Heart left ventricle (tissue), 16 donors: ENCODE measurements around the gene LCLAT1. TPM values are rescaled to one million over a fixed set of nuclear protein-coding genes. Genes with fewer than 3 reads are reported as not detected.
"Not testable (repeated sequence)": the region's sequence is repeated elsewhere in the genome, so short reads cannot be mapped to it uniquely, and the experiment has no call there.

ENCODE experiments used
- ATAC-seq, 4 donors: fragments of 200-7000 bp; cut with Tn5 transposase; one replicate each; pipeline ENCODE4 v1.9.1; 2020 to 2022; ENCODE audit warnings: moderate library complexity in 4 of 4, mild to moderate bottlenecking in 3 of 4, moderate number of reproducible peaks in 1 of 4
- DNase-seq, 5 donors: peaks; one replicate each; pipeline ENCODE4 v3.0.0-alpha.2; 2020
- H3K27ac ChIP-seq, 12 donors: fragments of 200-600 bp; sonication (generic) in 4 of 12; one replicate each; pipeline versions ENCODE4 v1.5.0 to v1.8.0; 2016 to 2022; ENCODE audit warnings: mild to moderate bottlenecking in 2 of 12
- H3K27me3 ChIP-seq, 9 donors: fragments of 200-600 bp; sonication (generic) in 2 of 9; one replicate each; pipeline versions ENCODE4 v1.5.1 to v1.8.0; 2016 to 2022; ENCODE audit warnings: mild to moderate bottlenecking in 3 of 9
- H3K36me3 ChIP-seq, 9 donors: fragments of 200-600 bp; sonication (generic) in 2 of 9; one replicate each; pipeline versions ENCODE4 v1.5.0 to v1.8.0; 2018 to 2022; ENCODE audit warnings: mild to moderate bottlenecking in 2 of 9
- H3K4me1 ChIP-seq, 12 donors: fragments of 200-600 bp; sonication (generic) in 4 of 12; one replicate each; pipeline versions ENCODE4 v1.5.0 to v1.8.0; 2016 to 2022; ENCODE audit warnings: mild to moderate bottlenecking in 3 of 12
- H3K4me3 ChIP-seq, 12 donors: fragments of 200-600 bp; sonication (generic) in 4 of 12; one replicate each; pipeline versions ENCODE4 v1.5.0 to v1.8.0; 2017 to 2022; ENCODE audit warnings: mild to moderate bottlenecking in 9 of 12, moderate library complexity in 4 of 12
- H3K9me3 ChIP-seq, 12 donors: fragments of 200-600 bp; sonication (generic) in 4 of 12; one replicate each; pipeline versions ENCODE4 v1.5.0 to v1.8.0; 2016 to 2022; ENCODE audit warnings: mild to moderate bottlenecking in 1 of 12
- CTCF ChIP-seq, 12 donors: fragments of 200-600 bp; sonication (generic) in 4 of 12; IDR thresholded peaks; one replicate each; pipeline versions ENCODE4 v1.5.0 to v1.8.0; 2018 to 2022; ENCODE audit warnings: antibody characterized with exemption in 12 of 12, mild to moderate bottlenecking in 5 of 12
- POLR2A ChIP-seq, 2 donors: fragments of 450-650 bp; IDR thresholded peaks; one replicate each; pipeline ENCODE4 v1.6.1; 2017; ENCODE audit warnings: antibody characterized with exemption in 2 of 2, mild to moderate bottlenecking in 2 of 2, moderate library complexity in 2 of 2
- WGBS, 4 donors: extraction: QIAGEN DNeasy Blood & Tissue Kit in 2 of 4; methylation state at CpG; one replicate each; pipeline versions ENCODE4 v1.1.5 to v1.1.7; 2013 to 2018; 5-methylcytosine and 5-hydroxymethylcytosine counted together
- intact Hi-C, 10 donors: fragments of 100-400 bp; cut with DNase I; formaldehyde crosslinking; loops; one replicate each; pipeline versions ENCODE4 v1.11.1 to v1.14.2; 2022
- polyA plus RNA-seq, 2 donors: library from polyadenylated mRNA; stranded (reverse); fragments of 200-250 nt; gene quantifications; one replicate each; pipeline ENCODE4 v1.2.3, GENCODE V29; 2013
- total RNA-seq, 9 donors: library from RNA; depleted of rRNA in 2 of 9; stranded (reverse); fragments of >200 nt in 2 of 9; fragmentation: NEBNext Ultra II Directional in 3 of 9; extraction: Animal tissue kit (Norgen Biotek cat#: 25700) in 3 of 9; gene quantifications; one replicate each; pipeline versions ENCODE4 v1.1.0 to v1.2.4, GENCODE V29; 2016 to 2023
- donor health status: ischemic (EF 13 %, LVEDD 7.1; RV severe dilation, severe dysfunction).
- donor health status: healthy with polysubstance abuse.
- donor health status: DM: no; HTN: yes; CAD: no.
- donor health status: DM: no; HTN: no; CAD: no.
- donor health status: ischemic (EF 25% LVEDD 6.9; RV normal size, moderate dysfunction).
- donor health status: ischemic (EF 25% LVEDD 5.7; RV mildly dilated, moderate dysfunction).
- donor health status: healthy.
- donor health status: DM: yes; HTN: yes; CAD: no.
- donor health status: ischemic (EF 35%, LVEDD 5.7; RV mildly dilated, moderate dysfunction).
- donor health status: nonischemic (EF 11% LVEDD 7.7; RV severe dilation, severe dysfunction).
- donor health status: DM: yes; HTN: yes; CAD: no.
- donor health status: PGD.
- donor health status: ischemic (EF 29% LVEDD 5.4; RV normal size, mild dysfunction).
- donor health status: nonischemic (EF 23%, LVEDD 6.1; RV moderate dilation, normal function).

LCLAT1 gene
- total and polyA plus RNA-seq, 11 donors = 9.8 to 70.2 (median 43.8) TPM

GRCh38 chr2:30492619-30493018 lies 45.6 kb downstream of the LCLAT1 start:
- H3K27ac ChIP-seq = peak overlapping the region in 8 of 12 donors; percentile 1 to 62 (median 22)
- H3K4me1 ChIP-seq = peaks cover 0 to 50% (median 30%) of the 10 kb centered on the region in 12 donors
- intact Hi-C loops = no loop called here
- H3K9me3 ChIP-seq = peaks cover 0 to 4% (median 0%) of the 10 kb centered on the region in 12 donors
- no peaks in the 10 kb centered on the region for H3K27me3 ChIP-seq
- no peak for TF ChIP-seq CTCF (IDR thresholded peaks at IDR 0.05)
- no peak for TF ChIP-seq POLR2A (IDR thresholded peaks at IDR 0.05)
- WGBS, 4 donors = 14 to 32% (median 29%) methylated on average over 1 of the region's 1 CpG
- ATAC-seq (no peak), DNase-seq (no peak)
- H3K4me3 ChIP-seq = no peak overlapping the region
- no peaks in the 10 kb centered on the region for H3K36me3 ChIP-seq

- H3K27me3 ChIP-seq = no peaks in the 10 kb centered on the region
- 75 to 89% (median 84%) methylated on average over 1 of the region's 1 CpG for WGBS, 4 donors
- H3K4me1 ChIP-seq = peaks cover 0 to 42% (median 24%) of the 10 kb centered on the region in 12 donors
- H3K36me3 ChIP-seq = no peaks in the 10 kb centered on the region
- H3K27ac ChIP-seq = peak overlapping the region in 8 of 12 donors; percentile 1 to 62 (median 30)
- TF ChIP-seq POLR2A (IDR thresholded peaks at IDR 0.05) (no peak), CTCF (IDR thresholded peaks at IDR 0.05) (no peak)
- H3K4me3 ChIP-seq = no peak overlapping the region
- peaks cover 0 to 13% (median 7%) of the 10 kb centered on the region in 12 donors for H3K9me3 ChIP-seq
- intact Hi-C loops = no loop called here
- DNase-seq (no peak), ATAC-seq (no peak)
Observed at GRCh38 chr2:30493440-30493839, 46.4 kb downstream of the LCLAT1 start.

GRCh38 chr2:30495896-30496295 lies 48.9 kb downstream of the LCLAT1 start:
- peak in 1 of 4 donors; percentile 31 for ATAC-seq
- WGBS, 4 donors = 72 to 79% (median 73%) methylated on average over 2 of the region's 2 CpGs
- H3K27ac ChIP-seq = peak overlapping the region in 1 of 12 donors; percentile 54
- H3K9me3 ChIP-seq = peaks cover 0 to 35% (median 14%) of the 10 kb centered on the region in 12 donors
- DNase-seq, H3K4me3 ChIP-seq, H3K27me3 ChIP-seq, H3K36me3 ChIP-seq, intact Hi-C loops: not testable (repeated sequence)
- H3K4me1 ChIP-seq = peaks cover 0 to 38% (median 19%) of the 10 kb centered on the region in 12 donors

GRCh38 chr2:30499681-30500080 lies 52.6 kb downstream of the LCLAT1 start:
- TF ChIP-seq POLR2A (IDR thresholded peaks at IDR 0.05) (no peak), CTCF (IDR thresholded peaks at IDR 0.05) (no peak)
- Histone ChIP-seq H3K36me3 (no peaks in the 10 kb centered on the region), H3K9me3 (peaks cover 0 to 42% (median 15%) of the 10 kb centered on the region in 12 donors), H3K27me3 (no peaks in the 10 kb centered on the region), H3K4me3 (no peak overlapping the region), H3K4me1 (peaks cover 0 to 38% (median 11%) of the 10 kb centered on the region in 12 donors), H3K27ac (no peak overlapping the region)
- DNase-seq (no peak), ATAC-seq (no peak)
- intact Hi-C loops = no loop called here

- peaks cover 0 to 42% (median 15%) of the 10 kb centered on the region in 12 donors for H3K9me3 ChIP-seq
- no peak for DNase-seq
- no peak for TF ChIP-seq CTCF (IDR thresholded peaks at IDR 0.05)
- TF ChIP-seq POLR2A (IDR thresholded peaks at IDR 0.05) = no peak
- H3K4me3 ChIP-seq = no peak overlapping the region
- WGBS, 4 donors = 95 to 99% (median 97%) methylated on average over 6 of the region's 6 CpGs
- H3K27me3 ChIP-seq = no peaks in the 10 kb centered on the region
- intact Hi-C loops = no loop called here
- no peaks in the 10 kb centered on the region for H3K36me3 ChIP-seq
- ATAC-seq = no peak
- no peak overlapping the region for H3K27ac ChIP-seq
- peaks cover 0 to 46% (median 22%) of the 10 kb centered on the region in 12 donors for H3K4me1 ChIP-seq
Observed at GRCh38 chr2:30500699-30501098, 53.7 kb downstream of the LCLAT1 start.
